Kidney epithelial cell (primary cell): ENCODE data around the gene SHOC1. TPM values are rescaled to one million over a fixed set of nuclear protein-coding genes. Genes with fewer than 3 reads are reported as not detected.
"Not testable (repeated sequence)": the region's sequence is repeated elsewhere in the genome, so short reads cannot be mapped to it uniquely, and the experiment has no call there.

Source experiments
- DNase-seq: peaks from one replicate; pipeline ENCODE4 v3.0.0-alpha.2; 2010; ENCODE audit warnings: low read depth
- H3K27me3 ChIP-seq: 2 replicates; pipeline ENCODE4 v1.6.0; 2011; ENCODE audit warnings: low read length; ENCODE audit not compliant: control insufficient read depth, insufficient read depth
- H3K36me3 ChIP-seq: 2 replicates; pipeline ENCODE4 v1.5.1; 2011; ENCODE audit warnings: low read length; ENCODE audit not compliant: control insufficient read depth, insufficient read depth
- H3K4me3 ChIP-seq: 2 replicates; pipeline ENCODE4 v1.5.1; 2011; ENCODE audit warnings: low read depth, mild to moderate bottlenecking, control low read depth, low read length
- total RNA-seq: library from RNA; depleted of rRNA; stranded (reverse); fragments of >200 nt; gene quantifications from 2 replicates; pipeline ENCODE4 v1.2.3, GENCODE V29; 2015
- TF ChIP-seq, protein P1 (sequence below): IDR thresholded peaks from 2 replicates; pipeline ENCODE4 v1.5.1; 2011; ENCODE audit warnings: mild to moderate bottlenecking, moderate library complexity, low read length, control low read depth, inconsistent platforms; ENCODE audit not compliant: insufficient read depth, poor library complexity, severe bottlenecking

SHOC1 gene
- total RNA-seq, 1 donor from 2014 or later, result not detected

DNA sequence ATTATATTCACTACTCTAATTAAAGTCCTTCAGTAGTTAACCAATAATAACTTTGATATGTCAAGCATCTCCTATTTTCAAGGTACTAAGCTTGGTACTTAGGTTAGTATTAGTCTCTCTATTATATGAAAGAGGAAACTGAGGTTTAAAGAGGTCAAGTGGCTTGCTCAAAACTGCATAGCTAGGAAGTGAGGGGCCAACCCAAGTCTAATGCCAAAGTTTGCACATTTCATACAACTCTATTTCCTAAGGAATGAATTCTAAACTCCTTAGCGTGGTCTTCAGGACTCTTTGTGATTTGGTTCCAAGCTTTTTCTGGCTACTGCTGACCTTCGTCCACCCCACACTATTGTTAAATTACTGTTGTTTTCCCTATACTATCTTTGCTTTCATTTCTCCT lies 9.9 kb upstream of the SHOC1 start:
- no peak overlapping the region for H3K4me3 ChIP-seq

DNA sequence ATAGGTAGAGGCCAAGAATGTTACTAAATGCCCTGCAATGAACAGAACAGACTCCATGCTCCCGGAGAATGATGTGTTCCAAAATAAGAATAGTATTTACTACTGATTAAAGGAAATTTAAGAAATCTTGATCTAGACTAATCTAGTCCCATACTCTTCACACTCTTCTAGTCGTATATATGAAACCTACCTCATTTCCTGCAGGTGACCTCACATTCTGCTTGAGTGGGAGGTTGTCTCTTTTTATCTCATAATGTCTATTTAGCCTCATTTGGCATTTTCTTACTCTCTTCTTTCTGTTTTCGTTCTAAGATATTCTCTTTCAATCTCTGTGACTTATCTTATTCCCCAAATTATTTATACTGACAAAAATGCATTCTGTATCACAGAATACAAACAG lies 9.2 kb upstream of the SHOC1 start:
- no peak for DNase-seq
- TF ChIP-seq, protein P1, sequence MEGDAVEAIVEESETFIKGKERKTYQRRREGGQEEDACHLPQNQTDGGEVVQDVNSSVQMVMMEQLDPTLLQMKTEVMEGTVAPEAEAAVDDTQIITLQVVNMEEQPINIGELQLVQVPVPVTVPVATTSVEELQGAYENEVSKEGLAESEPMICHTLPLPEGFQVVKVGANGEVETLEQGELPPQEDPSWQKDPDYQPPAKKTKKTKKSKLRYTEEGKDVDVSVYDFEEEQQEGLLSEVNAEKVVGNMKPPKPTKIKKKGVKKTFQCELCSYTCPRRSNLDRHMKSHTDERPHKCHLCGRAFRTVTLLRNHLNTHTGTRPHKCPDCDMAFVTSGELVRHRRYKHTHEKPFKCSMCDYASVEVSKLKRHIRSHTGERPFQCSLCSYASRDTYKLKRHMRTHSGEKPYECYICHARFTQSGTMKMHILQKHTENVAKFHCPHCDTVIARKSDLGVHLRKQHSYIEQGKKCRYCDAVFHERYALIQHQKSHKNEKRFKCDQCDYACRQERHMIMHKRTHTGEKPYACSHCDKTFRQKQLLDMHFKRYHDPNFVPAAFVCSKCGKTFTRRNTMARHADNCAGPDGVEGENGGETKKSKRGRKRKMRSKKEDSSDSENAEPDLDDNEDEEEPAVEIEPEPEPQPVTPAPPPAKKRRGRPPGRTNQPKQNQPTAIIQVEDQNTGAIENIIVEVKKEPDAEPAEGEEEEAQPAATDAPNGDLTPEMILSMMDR, result no peak
- H3K4me3 ChIP-seq, result no peak overlapping the region
- no peaks in the 10 kb centered on the region for H3K36me3 ChIP-seq
- no peaks in the 10 kb centered on the region for H3K27me3 ChIP-seq

More for the DNA sequence above, 9.9 kb upstream of the SHOC1 start:
- no peak for DNase-seq
- Histone ChIP-seq H3K36me3 (no peaks in the 10 kb centered on the region), H3K27me3 (no peaks in the 10 kb centered on the region)
- TF ChIP-seq, protein P1, result no peak

DNA sequence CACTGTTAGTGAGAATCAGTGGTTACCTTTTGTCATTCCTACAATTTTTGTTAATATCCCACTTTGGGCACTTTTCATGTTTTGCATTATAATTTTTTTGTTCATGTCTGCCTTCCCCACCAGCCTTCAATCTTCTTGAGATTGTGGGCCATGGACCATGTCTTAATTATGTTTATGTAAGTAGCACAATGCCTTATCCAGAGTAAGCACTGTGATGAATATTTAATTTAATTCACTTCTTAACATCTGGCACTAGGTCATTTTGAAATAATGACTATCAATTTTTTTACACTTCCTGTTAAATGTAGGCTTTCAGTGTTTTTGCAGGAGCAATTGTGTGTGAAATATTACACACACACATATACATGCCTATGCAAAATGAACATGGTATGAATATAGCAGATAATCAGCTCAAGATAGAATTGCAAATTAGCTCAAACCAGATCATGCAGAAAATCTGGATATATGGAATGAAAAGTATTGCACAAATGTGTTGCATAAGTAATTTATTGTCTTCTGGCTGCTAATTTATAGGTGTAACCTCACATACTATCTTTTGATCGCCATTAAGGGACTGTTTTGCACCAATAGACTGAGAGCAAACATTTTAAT lies 5.3 kb upstream of the SHOC1 start:
- Histone ChIP-seq H3K36me3 (no peaks in the 10 kb centered on the region), H3K4me3 (no peak overlapping the region), H3K27me3 (no peaks in the 10 kb centered on the region)
- TF ChIP-seq, protein P1, result no peak
- DNase-seq, result no peak

DNA sequence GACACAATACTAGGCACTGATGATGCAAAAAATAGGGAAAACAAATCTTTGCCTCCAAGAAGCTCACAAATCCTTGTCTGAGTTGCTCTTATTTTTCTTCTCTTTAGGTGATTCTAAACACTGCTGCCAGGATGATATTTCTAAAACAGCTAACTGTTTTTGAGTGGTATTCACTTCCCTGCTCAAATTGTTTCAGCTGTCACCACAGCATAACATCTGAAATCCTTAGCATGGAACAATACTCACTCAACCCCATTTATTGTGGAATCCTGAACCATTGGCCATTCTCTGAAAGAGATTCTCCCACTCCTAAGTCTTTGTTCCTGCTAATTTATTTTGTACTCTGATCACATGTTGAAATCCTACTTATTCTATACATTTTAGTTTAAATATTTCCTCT lies 4.8 kb upstream of the SHOC1 start:
- no peaks in the 10 kb centered on the region for H3K27me3 ChIP-seq
- TF ChIP-seq, protein P1, result no peak
- no peak for DNase-seq
- no peak overlapping the region for H3K4me3 ChIP-seq
- H3K36me3 ChIP-seq, result no peaks in the 10 kb centered on the region

DNA sequence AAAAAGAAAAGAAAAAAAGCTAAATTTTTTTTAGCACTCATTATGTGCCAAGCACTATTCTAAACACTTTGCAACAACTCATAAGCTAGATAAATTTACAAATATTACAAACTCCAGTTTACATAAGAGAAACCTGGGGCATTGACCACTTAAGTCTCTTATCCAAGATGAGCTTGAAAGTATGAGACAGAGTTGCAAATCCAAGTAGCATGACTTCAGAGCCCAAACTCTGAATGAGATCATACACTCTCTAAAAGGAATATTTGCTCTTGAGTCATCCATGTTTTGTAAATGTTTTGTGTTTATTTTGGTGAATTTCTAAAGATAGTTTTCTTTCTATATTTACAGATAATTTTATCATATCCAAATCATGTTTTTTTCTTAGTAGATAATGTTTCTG lies 4.0 kb upstream of the SHOC1 start:
- TF ChIP-seq, protein P1, result no peak
- Histone ChIP-seq H3K27me3 (no peaks in the 10 kb centered on the region), H3K36me3 (no peaks in the 10 kb centered on the region), H3K4me3 (no peak overlapping the region)
- DNase-seq, result peak; percentile 10

DNA sequence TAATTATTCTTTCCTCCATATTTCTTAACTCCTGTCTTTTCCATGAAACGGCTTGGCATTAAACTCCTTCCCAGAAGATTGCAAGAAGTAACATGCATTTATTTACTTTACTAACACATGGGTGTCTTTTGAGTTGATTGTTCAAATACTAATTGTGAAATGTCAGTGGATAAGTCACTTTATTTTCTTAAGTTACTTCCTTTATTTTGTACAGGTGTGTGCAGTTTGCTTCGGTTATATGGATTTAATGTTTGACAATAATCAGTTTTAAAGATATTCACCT lies 761 bp upstream of the SHOC1 start:
- TF ChIP-seq, protein P1, result no peak
- no peaks in the 10 kb centered on the region for H3K27me3 ChIP-seq
- H3K4me3 ChIP-seq, result no peak overlapping the region
- DNase-seq, result no peak
- H3K36me3 ChIP-seq, result no peaks in the 10 kb centered on the region

DNA sequence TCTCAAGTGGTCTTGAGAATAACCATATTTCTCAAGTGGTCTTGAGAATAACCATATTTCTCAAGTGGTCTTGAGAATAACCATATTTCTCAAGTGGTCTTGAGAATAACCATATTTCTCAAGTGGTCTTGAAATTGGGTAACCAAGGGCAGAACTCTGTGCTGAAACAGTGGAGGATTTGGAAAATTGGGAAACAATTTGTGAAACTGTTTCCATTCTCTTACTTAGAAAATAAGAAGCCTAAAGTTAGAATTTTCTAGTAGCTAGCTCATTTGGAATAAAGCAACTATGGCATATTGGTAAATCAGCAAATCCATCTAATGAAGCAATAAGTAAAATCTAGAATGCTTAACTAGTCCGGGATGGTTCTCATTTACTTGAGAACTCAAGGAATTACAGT lies 2.9 kb downstream of the SHOC1 start:
- DNase-seq, H3K36me3 ChIP-seq, H3K4me3 ChIP-seq, H3K27me3 ChIP-seq: not testable (repeated sequence)
